Right ventricle myocardium inferior (tissue), 1 donor: Measurements from ENCODE around the gene SLC5A4. TPM values are rescaled to one million over a fixed set of nuclear protein-coding genes. Genes with fewer than 3 reads are reported as not detected.

Source experiments
- total RNA-seq: library from RNA; stranded (reverse); fragmentation: NEBNext Ultra II Directional; extraction: Animal tissue kit (Norgen Biotek cat#: 25700); gene quantifications from one replicate; pipeline ENCODE4 v1.2.1, GENCODE V29; 2021
- donor health status: DM: no; HTN: yes; CAD: no; lungs with severe emphysema.

The SLC5A4 gene
- total RNA-seq, 1 donor from 2014 or later, result not detected

Other genes with a start within 250 kb of the SLC5A4 start
- gene SLC5A1, start 212.1 kb downstream of the SLC5A4 start, total RNA-seq, result 213 TPM
- gene C22orf42, start 96.0 kb downstream of the SLC5A4 start, total RNA-seq, result not detected
- not detected for gene RFPL2, start 50.3 kb downstream of the SLC5A4 start, total RNA-seq
- not detected for gene RFPL3, start 102.5 kb upstream of the SLC5A4 start, total RNA-seq
- 37.6 TPM for gene RTCB, start 156.9 kb upstream of the SLC5A4 start, total RNA-seq
- gene BPIFC, start 209.1 kb upstream of the SLC5A4 start, total RNA-seq, result not detected
- gene FBXO7, start 219.5 kb upstream of the SLC5A4 start, total RNA-seq, result 35.8 TPM